HL-60 (cell line): ENCODE results near the gene GRID1.

Experiments used
- DNase-seq, 2 experiments: peaks; one replicate each; pipeline ENCODE4 v3.0.0-alpha.2; 2010 to 2020; ENCODE audit warnings: low read depth in 1 of 2, low spot score in 1 of 2
- H3K27ac ChIP-seq: fragments of 250-450 bp; sonication (Bioruptor Pico); replicated peaks from 2 replicates; pipeline ENCODE4 v1.5.1; 2020; ENCODE audit warnings: mild to moderate bottlenecking, moderate library complexity
- H3K27me3 ChIP-seq: fragments of 250-450 bp; sonication (Bioruptor Pico); 2 replicates; pipeline ENCODE4 v1.5.1; 2021; ENCODE audit warnings: mild to moderate bottlenecking, moderate library complexity; ENCODE audit not compliant: insufficient read depth, poor library complexity, severe bottlenecking
- H3K4me3 ChIP-seq: replicated peaks from 2 replicates; pipeline ENCODE4 v1.5.1; 2011; ENCODE audit warnings: mild to moderate bottlenecking, control low read depth, low read length; ENCODE audit not compliant: insufficient read depth
- GABPA ChIP-seq: IDR thresholded peaks from 2 replicates; pipeline ENCODE4 v1.6.1; 2012; ENCODE audit warnings: low read depth
- POLR2AphosphoS5 ChIP-seq: IDR thresholded peaks from 2 replicates; pipeline ENCODE4 v1.6.1; 2012; ENCODE audit warnings: low read depth
- REST ChIP-seq: IDR thresholded peaks from 2 replicates; pipeline ENCODE4 v1.6.1; 2012; ENCODE audit warnings: low read depth; ENCODE audit not compliant: insufficient replicate concordance
- SPI1 ChIP-seq: IDR thresholded peaks from 2 replicates; pipeline ENCODE4 v1.6.1; 2012; ENCODE audit warnings: low read depth, mild to moderate bottlenecking, borderline replicate concordance
- TF ChIP-seq, protein P1 (sequence below): IDR thresholded peaks from one replicate; pipeline ENCODE4 v1.5.1; 2011; ENCODE audit warnings: low read length, control low read depth, inconsistent platforms; ENCODE audit not compliant: insufficient read depth

The GRID1 gene

GRCh38 chr10:85926986-85927385 lies 439.6 kb downstream of the GRID1 start:
- no peak overlapping the region for H3K4me3 ChIP-seq
- DNase-seq: no peak
- no peak overlapping the region for H3K27ac ChIP-seq
- TF ChIP-seq SPI1 (no peak), REST (no peak), POLR2AphosphoS5 (no peak), GABPA (no peak)
- TF ChIP-seq, protein P1, sequence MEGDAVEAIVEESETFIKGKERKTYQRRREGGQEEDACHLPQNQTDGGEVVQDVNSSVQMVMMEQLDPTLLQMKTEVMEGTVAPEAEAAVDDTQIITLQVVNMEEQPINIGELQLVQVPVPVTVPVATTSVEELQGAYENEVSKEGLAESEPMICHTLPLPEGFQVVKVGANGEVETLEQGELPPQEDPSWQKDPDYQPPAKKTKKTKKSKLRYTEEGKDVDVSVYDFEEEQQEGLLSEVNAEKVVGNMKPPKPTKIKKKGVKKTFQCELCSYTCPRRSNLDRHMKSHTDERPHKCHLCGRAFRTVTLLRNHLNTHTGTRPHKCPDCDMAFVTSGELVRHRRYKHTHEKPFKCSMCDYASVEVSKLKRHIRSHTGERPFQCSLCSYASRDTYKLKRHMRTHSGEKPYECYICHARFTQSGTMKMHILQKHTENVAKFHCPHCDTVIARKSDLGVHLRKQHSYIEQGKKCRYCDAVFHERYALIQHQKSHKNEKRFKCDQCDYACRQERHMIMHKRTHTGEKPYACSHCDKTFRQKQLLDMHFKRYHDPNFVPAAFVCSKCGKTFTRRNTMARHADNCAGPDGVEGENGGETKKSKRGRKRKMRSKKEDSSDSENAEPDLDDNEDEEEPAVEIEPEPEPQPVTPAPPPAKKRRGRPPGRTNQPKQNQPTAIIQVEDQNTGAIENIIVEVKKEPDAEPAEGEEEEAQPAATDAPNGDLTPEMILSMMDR: no peak
- no peaks in the 10 kb centered on the region for H3K27me3 ChIP-seq

- DNase-seq: no peak
- no peak overlapping the region for H3K4me3 ChIP-seq
- no peak overlapping the region for H3K27ac ChIP-seq
- no peaks in the 10 kb centered on the region for H3K27me3 ChIP-seq
- no peak for TF ChIP-seq GABPA
- TF ChIP-seq SPI1: no peak
- TF ChIP-seq POLR2AphosphoS5: no peak
Measured at GRCh38 chr10:85926136-85926535, 440.5 kb downstream of the GRID1 start.

GRCh38 chr10:85925201-85925750 lies 441.3 kb downstream of the GRID1 start:
- TF ChIP-seq REST: no peak
- TF ChIP-seq, protein P1: no peak
- no peak for TF ChIP-seq POLR2AphosphoS5
- TF ChIP-seq SPI1: no peak
- TF ChIP-seq GABPA: no peak
- no peak for DNase-seq
- Histone ChIP-seq H3K27ac (no peak overlapping the region), H3K27me3 (no peaks in the 10 kb centered on the region), H3K4me3 (no peak overlapping the region)

GRCh38 chr10:85924382-85925102 lies 442.1 kb downstream of the GRID1 start:
- Histone ChIP-seq H3K27ac (no peak overlapping the region), H3K4me3 (no peak overlapping the region), H3K27me3 (no peaks in the 10 kb centered on the region)
- DNase-seq: no peak
- TF ChIP-seq POLR2AphosphoS5 (no peak), SPI1 (no peak), REST (no peak), GABPA (no peak)
- TF ChIP-seq, protein P1: no peak
